H1 (cell line): ENCODE data around the gene SLC25A26. TPM values are rescaled to one million over a fixed set of nuclear protein-coding genes. Genes with fewer than 3 reads are reported as not detected.

Source experiments
- CTCF ChIA-PET: fragments of 300-600 bp; sonication (Branson Sonifier 250); formaldehyde crosslinking; loops from one replicate; lab custom pipeline; 2021; ENCODE audit not compliant: partially characterized antibody; lab: Charles Lee
- POLR2A ChIA-PET: fragments of 300-600 bp; sonication (Branson Sonifier 250); formaldehyde crosslinking; loops from one replicate; lab custom pipeline; 2021; ENCODE audit warnings: inconsistent platforms; ENCODE audit not compliant: partially characterized antibody; lab: Charles Lee
- DNase-seq, 2 experiments: peaks; one replicate each; pipeline versions ENCODE4 v3.0.0 to v3.0.0-alpha.2; 2010 to 2022; ENCODE audit warnings: low spot score in 2 of 2, low read depth in 1 of 2, mixed read lengths in 1 of 2
- FAIRE-seq: peaks from 2 replicates; lab custom pipeline; 2011; peaks lifted over from hg19 to GRCh38; lab: Jason Lieb, UNC
- H2AFZ ChIP-seq: 2 replicates; pipeline ENCODE4 v1.8.1; 2012; ENCODE audit warnings: low read length, inconsistent platforms
- H2AK5ac ChIP-seq: 2 replicates; pipeline ENCODE4 v1.6.1; 2013; ENCODE audit warnings: low read depth, low read length
- H2BK120ac ChIP-seq: replicated peaks from 2 replicates; pipeline ENCODE3; 2013; ENCODE audit warnings: low read depth, low read length, inconsistent platforms
- H2BK12ac ChIP-seq: 2 replicates; pipeline ENCODE4 v1.6.1; 2013; ENCODE audit warnings: low read depth, low read length
- H2BK15ac ChIP-seq: 2 replicates; pipeline ENCODE4 v1.6.1; 2013; ENCODE audit warnings: low read length
- H2BK20ac ChIP-seq: 2 replicates; pipeline ENCODE4 v1.6.1; 2013; ENCODE audit warnings: low read length
- H2BK5ac ChIP-seq: 2 replicates; pipeline ENCODE4 v1.6.1; 2013; ENCODE audit warnings: low read depth, low read length
- H3K14ac ChIP-seq: 2 replicates; pipeline ENCODE4 v1.6.1; 2013; ENCODE audit warnings: inconsistent platforms; ENCODE audit not compliant: insufficient read length
- H3K18ac ChIP-seq: 2 replicates; pipeline ENCODE4 v1.6.1; 2013; ENCODE audit warnings: low read length; ENCODE audit errors: extremely low read depth
- H3K23ac ChIP-seq: 2 replicates; pipeline ENCODE4 v1.6.1; 2013; ENCODE audit warnings: inconsistent platforms; ENCODE audit not compliant: insufficient read length
- H3K23me2 ChIP-seq: 2 replicates; pipeline ENCODE4 v1.6.1; 2013; ENCODE audit warnings: low read depth, low read length
- H3K27ac ChIP-seq: 2 replicates; pipeline ENCODE4 v1.6.1; 2011; ENCODE audit warnings: low read depth, low read length, inconsistent platforms
- H3K27me3 ChIP-seq, 4 experiments: replicated peaks in 1 of 4; 1 replicate in 1 of 4; 2 replicates in 3 of 4; pipeline versions ENCODE4 v1.6.1 to v1.8.1; 2011 to 2013; ENCODE audit warnings: low read length in 3 of 4, mild to moderate bottlenecking in 3 of 4, inconsistent platforms in 2 of 4, mixed read lengths in 2 of 4, moderate library complexity in 1 of 4; ENCODE audit not compliant: control insufficient read depth in 3 of 4, insufficient read depth in 3 of 4; ENCODE audit errors: extremely low read depth in 1 of 4
- H3K36me3 ChIP-seq, 4 experiments: 2 replicates each; pipeline versions ENCODE4 v1.6.1 to v1.8.1; 2011 to 2013; ENCODE audit warnings: mild to moderate bottlenecking in 4 of 4, low read length in 3 of 4, moderate library complexity in 2 of 4, control low read depth in 1 of 4, inconsistent platforms in 1 of 4; ENCODE audit not compliant: insufficient read depth in 4 of 4, control insufficient read depth in 2 of 4
- H3K4ac ChIP-seq: replicated peaks from 2 replicates; pipeline ENCODE3; 2013; ENCODE audit warnings: low read length, low read depth, mixed read lengths, inconsistent platforms; ENCODE audit not compliant: insufficient read length
- H3K4me1 ChIP-seq, 4 experiments: replicated peaks in 1 of 4; 1 replicate in 1 of 4; 2 replicates in 3 of 4; pipeline versions ENCODE4 v1.6.1 to v1.8.1; 2011 to 2013; ENCODE audit warnings: low read length in 3 of 4, inconsistent platforms in 2 of 4, mixed read lengths in 1 of 4; ENCODE audit not compliant: insufficient read depth in 4 of 4, control insufficient read depth in 3 of 4
- H3K4me2 ChIP-seq, 2 experiments: 2 replicates each; pipeline versions ENCODE4 v1.6.1 to v1.8.1; 2011 to 2013; ENCODE audit warnings: low read depth in 2 of 2, low read length in 2 of 2, control low read depth in 1 of 2, inconsistent platforms in 1 of 2, mild to moderate bottlenecking in 1 of 2; ENCODE audit not compliant: insufficient read depth in 1 of 2
- H3K4me3 ChIP-seq, 4 experiments: fragments of 200-600, 300-600 bp in 1 of 4; sonication (generic), shearing (Covaris generic), sonication (Bioruptor Twin) in 1 of 4; 2 replicates each; pipeline versions ENCODE4 v1.5.1 to v1.8.1; 2011 to 2016; ENCODE audit warnings: low read length in 4 of 4, low read depth in 3 of 4, control low read depth in 2 of 4, inconsistent platforms in 2 of 4, mild to moderate bottlenecking in 2 of 4, mixed read lengths in 1 of 4, moderate library complexity in 1 of 4; ENCODE audit not compliant: insufficient read depth in 2 of 4; ENCODE audit errors: extremely low read depth in 1 of 4
- H3K56ac ChIP-seq: replicated peaks from 2 replicates; pipeline ENCODE3; 2013; ENCODE audit warnings: low read depth, mild to moderate bottlenecking, mixed read lengths, low read length, inconsistent platforms; ENCODE audit not compliant: insufficient read length
- H3K79me1 ChIP-seq: 2 replicates; pipeline ENCODE4 v1.6.1; 2013; ENCODE audit warnings: low read depth, low read length, control low read depth
- H3K79me2 ChIP-seq, 2 experiments: 2 replicates each; pipeline versions ENCODE4 v1.6.1 to v1.8.1; 2012 to 2013; ENCODE audit warnings: low read length in 2 of 2, mild to moderate bottlenecking in 2 of 2, inconsistent platforms in 1 of 2; ENCODE audit not compliant: insufficient read depth in 2 of 2, control insufficient read depth in 1 of 2
- H3K9ac ChIP-seq, 4 experiments: replicated peaks in 1 of 4; 1 replicate in 1 of 4; 2 replicates in 3 of 4; pipeline versions ENCODE4 v1.6.1 to v1.8.1; 2011 to 2013; ENCODE audit warnings: low read depth in 3 of 4, low read length in 3 of 4, control low read depth in 2 of 4, mild to moderate bottlenecking in 2 of 4, moderate library complexity in 2 of 4, inconsistent platforms in 1 of 4; ENCODE audit errors: extremely low read depth in 1 of 4
- H3K9me3 ChIP-seq, 2 experiments: 2 replicates each; pipeline versions ENCODE4 v1.6.1 to v1.8.1; 2012 to 2013; ENCODE audit warnings: mild to moderate bottlenecking in 2 of 2, moderate library complexity in 2 of 2, control low read depth in 1 of 2, inconsistent platforms in 1 of 2, low read depth in 1 of 2, low read length in 1 of 2, mixed read lengths in 1 of 2; ENCODE audit not compliant: insufficient read depth in 2 of 2
- H4K20me1 ChIP-seq, 2 experiments: replicated peaks in 1 of 2; 2 replicates each; pipeline versions ENCODE3 to v1.8.1; 2011 to 2013; ENCODE audit warnings: inconsistent platforms in 2 of 2, low read length in 2 of 2, mild to moderate bottlenecking in 1 of 2; ENCODE audit not compliant: insufficient read depth in 2 of 2, control insufficient read depth in 1 of 2
- H4K5ac ChIP-seq: 2 replicates; pipeline ENCODE4 v1.6.1; 2013; ENCODE audit warnings: low read length, low read depth, mixed read lengths, inconsistent platforms; ENCODE audit not compliant: insufficient read length
- H4K8ac ChIP-seq: 2 replicates; pipeline ENCODE4 v1.8.0; 2013; ENCODE audit warnings: mild to moderate bottlenecking, moderate library complexity, low read length, inconsistent platforms; ENCODE audit not compliant: insufficient read depth; ENCODE audit errors: extremely low read depth
- H4K91ac ChIP-seq: replicated peaks from 2 replicates; pipeline ENCODE3; 2013; ENCODE audit warnings: low read length, mixed read lengths, inconsistent platforms; ENCODE audit not compliant: insufficient read length
- BRCA1 ChIP-seq: IDR thresholded peaks from 2 replicates; pipeline ENCODE4 v1.6.1; 2012; ENCODE audit warnings: low read depth, low read length, improper control_type of control experiment
- CTBP2 ChIP-seq: IDR thresholded peaks from 2 replicates; pipeline ENCODE4 v1.7.0; 2011; ENCODE audit warnings: borderline replicate concordance, mild to moderate bottlenecking, moderate library complexity, mixed read lengths, low read length; ENCODE audit not compliant: insufficient read depth, insufficient read length
- GABPA ChIP-seq: IDR thresholded peaks from 2 replicates; pipeline ENCODE4 v1.6.1; 2011; ENCODE audit warnings: mild to moderate bottlenecking, low read length, moderate library complexity, borderline replicate concordance; ENCODE audit not compliant: insufficient read depth
- HDAC6 ChIP-seq: IDR thresholded peaks from one replicate; pipeline ENCODE4 v1.7.1; 2012; ENCODE audit warnings: low read depth, mild to moderate bottlenecking, inconsistent platforms, low read length, moderate library complexity
- RFX5 ChIP-seq: IDR thresholded peaks from 2 replicates; pipeline ENCODE4 v1.6.1; 2011; ENCODE audit warnings: low read depth, low read length, improper control_type of control experiment, borderline replicate concordance
- RNF2 ChIP-seq: fragments of 200-900, 300-1000 bp; sonication (generic); IDR thresholded peaks from 2 replicates; pipeline ENCODE4 v1.7.1; 2016; ENCODE audit warnings: borderline replicate concordance, low read depth, mild to moderate bottlenecking, antibody characterized with exemption, low read length; ENCODE audit not compliant: poor library complexity, severe bottlenecking; ENCODE audit errors: missing control alignments
- SRF ChIP-seq: IDR thresholded peaks from 2 replicates; pipeline ENCODE4 v1.6.1; 2011; ENCODE audit warnings: mild to moderate bottlenecking, low read depth, low read length, moderate library complexity
- SUZ12 ChIP-seq: fragments of 200-600 bp; sonication (generic); IDR thresholded peaks from 2 replicates; pipeline ENCODE4 v1.6.1; 2012; ENCODE audit warnings: mild to moderate bottlenecking, inconsistent platforms, low read length, moderate library complexity, mixed read lengths
- TAF7 ChIP-seq: optimal IDR thresholded peaks from 2 replicates; pipeline ENCODE3; 2011; ENCODE audit warnings: low read depth, mild to moderate bottlenecking, inconsistent platforms, low read length, moderate library complexity, borderline replicate concordance
- WGBS, 2 experiments: shearing (Covaris generic) in 1 of 2; methylation state at CpG; one replicate each; pipeline versions ENCODE4 v1.1.6 to v1.1.7; 2013 to 2015; ENCODE audit warnings: low lambda C conversion rate in 2 of 2, mixed read lengths in 2 of 2, inconsistent platforms in 1 of 2, low coverage in 1 of 2, missing lambda C conversion rate in 1 of 2; ENCODE audit not compliant: insufficient replicate concordance in 2 of 2, insufficient coverage in 1 of 2, insufficient read length in 1 of 2; ENCODE audit errors: extremely low coverage in 1 of 2, missing lambda C conversion rate in 1 of 2; 5-methylcytosine and 5-hydroxymethylcytosine counted together
- polyA plus RNA-seq, 7 experiments: library from polyadenylated mRNA; depleted of rRNA in 3 of 7; stranded (reverse) in 5 of 7; unstranded in 2 of 7; fragments of >200 nt in 5 of 7; fragments of 200-250 nt in 2 of 7; gene quantifications; 1 replicate in 5 of 7; 2 replicates in 1 of 7; 4 replicates in 1 of 7; pipeline versions ENCODE4 v1.2.1 to v1.2.3, GENCODE V29; 2011 to 2013; ENCODE audit warnings: missing spikeins in 2 of 7, mixed read lengths in 2 of 7
- total RNA-seq: library from RNA; stranded (reverse); fragmentation: NEBNext Ultra II Directional; extraction: Animal tissue kit (Norgen Biotek cat#: 25700); gene quantifications from 2 replicates; pipeline ENCODE4 v1.2.1, GENCODE V29; 2021
- TF ChIP-seq, protein P1 (sequence below): IDR thresholded peaks from 2 replicates; pipeline ENCODE4 v1.6.1; 2012; ENCODE audit warnings: inconsistent platforms

Gene SLC25A26
- total and polyA plus RNA-seq, 2 of the 8 experiments (the other 6 are each of a cell fraction or from before 2014, with no cell fraction given) = 30.0 to 37.0 TPM

- H3K27me3 ChIP-seq = no peaks in the 10 kb centered on the region
- WGBS, 2 experiments = 92% methylated on average over 3 of the region's 3 CpGs; no CpG with 5 or more reads in 1 of the 2 experiments
- DNase-seq (no peak), FAIRE-seq (no peak)
- H4K20me1 ChIP-seq = no peaks in the 10 kb centered on the region
- H4K8ac ChIP-seq = no peak overlapping the region
- POLR2A ChIA-PET = no interaction called here
- no peak overlapping the region for H2BK12ac ChIP-seq
- H3K79me2 ChIP-seq = no peaks in the 10 kb centered on the region
- no peak overlapping the region for H2BK5ac ChIP-seq
- no peak overlapping the region for H4K5ac ChIP-seq
- no peak overlapping the region for H3K27ac ChIP-seq
- H3K23ac ChIP-seq = no peak overlapping the region
- H3K56ac ChIP-seq = no peak overlapping the region
- H3K4me3 ChIP-seq = no peak overlapping the region
- no peaks in the 10 kb centered on the region for H3K79me1 ChIP-seq
- no peak overlapping the region for H3K4ac ChIP-seq
- H2BK120ac ChIP-seq = no peak overlapping the region
- H2AFZ ChIP-seq = no peak overlapping the region
- CTCF ChIA-PET = interaction anchor here (0.6 kb wide), 2 partner anchors 425 to 769 kb away, joined by 3 read pairs; no protein-coding TSS in a partner anchor
- H3K23me2 ChIP-seq = no peaks in the 10 kb centered on the region
- no peaks in the 10 kb centered on the region for H3K9me3 ChIP-seq
- H2BK15ac ChIP-seq = no peak overlapping the region
- no peak overlapping the region for H2BK20ac ChIP-seq
- no peak overlapping the region for H3K18ac ChIP-seq
- no peak overlapping the region for H2AK5ac ChIP-seq
- no peak overlapping the region for H3K4me2 ChIP-seq
- no peak overlapping the region for H3K14ac ChIP-seq
- no peaks in the 10 kb centered on the region for H3K36me3 ChIP-seq
- H3K4me1 ChIP-seq = peaks cover 0 to 4% (median 1%) of the 10 kb centered on the region in 4 experiments; a peak in 1 of 7 replicates
- no peak overlapping the region for H4K91ac ChIP-seq
- H3K9ac ChIP-seq = no peak overlapping the region
- TF ChIP-seq SUZ12 (no peak), BRCA1 (no peak), SRF (no peak), CTBP2 (no peak), RNF2 (no peak), TAF7 (no peak), HDAC6 (no peak), GABPA (no peak), RFX5 (no peak)
- TF ChIP-seq, protein P1, sequence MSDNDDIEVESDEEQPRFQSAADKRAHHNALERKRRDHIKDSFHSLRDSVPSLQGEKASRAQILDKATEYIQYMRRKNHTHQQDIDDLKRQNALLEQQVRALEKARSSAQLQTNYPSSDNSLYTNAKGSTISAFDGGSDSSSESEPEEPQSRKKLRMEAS = no peak
Measured at GRCh38 chr3:66208189-66208588, 12.6 kb upstream of the SLC25A26 start.
